SH-SY5Y (cell line): ENCODE measurements around the gene PCYT1A.

ENCODE experiments used
- GATA2 ChIP-seq: IDR thresholded peaks from 2 replicates; pipeline ENCODE4 v1.6.1; 2011; ENCODE audit warnings: mild to moderate bottlenecking, low read depth, low read length
- GATA3 ChIP-seq: IDR thresholded peaks from 2 replicates; pipeline ENCODE4 v1.6.1; 2011; ENCODE audit warnings: low read depth, mild to moderate bottlenecking, low read length, moderate library complexity

GRCh38 chr3:196275126-196275525, 12.4 kb downstream of the PCYT1A start:
- TF ChIP-seq GATA2 = no peak
- no peak for TF ChIP-seq GATA3
